GM12892 (cell line): ENCODE data around the gene OTUB2.

Source experiments
- POLR2A ChIP-seq: IDR thresholded peaks from 2 replicates; pipeline ENCODE4 v1.6.1; 2011; ENCODE audit warnings: low read depth, low read length, control low read depth
- POLR2AphosphoS5 ChIP-seq: IDR thresholded peaks from 2 replicates; pipeline ENCODE4 v1.6.1; 2011; ENCODE audit warnings: low read depth, low read length, control low read depth
- TAF1 ChIP-seq: IDR thresholded peaks from 2 replicates; pipeline ENCODE4 v1.6.1; 2011; ENCODE audit warnings: low read depth, mild to moderate bottlenecking, control low read depth, low read length, borderline replicate concordance

DNA sequence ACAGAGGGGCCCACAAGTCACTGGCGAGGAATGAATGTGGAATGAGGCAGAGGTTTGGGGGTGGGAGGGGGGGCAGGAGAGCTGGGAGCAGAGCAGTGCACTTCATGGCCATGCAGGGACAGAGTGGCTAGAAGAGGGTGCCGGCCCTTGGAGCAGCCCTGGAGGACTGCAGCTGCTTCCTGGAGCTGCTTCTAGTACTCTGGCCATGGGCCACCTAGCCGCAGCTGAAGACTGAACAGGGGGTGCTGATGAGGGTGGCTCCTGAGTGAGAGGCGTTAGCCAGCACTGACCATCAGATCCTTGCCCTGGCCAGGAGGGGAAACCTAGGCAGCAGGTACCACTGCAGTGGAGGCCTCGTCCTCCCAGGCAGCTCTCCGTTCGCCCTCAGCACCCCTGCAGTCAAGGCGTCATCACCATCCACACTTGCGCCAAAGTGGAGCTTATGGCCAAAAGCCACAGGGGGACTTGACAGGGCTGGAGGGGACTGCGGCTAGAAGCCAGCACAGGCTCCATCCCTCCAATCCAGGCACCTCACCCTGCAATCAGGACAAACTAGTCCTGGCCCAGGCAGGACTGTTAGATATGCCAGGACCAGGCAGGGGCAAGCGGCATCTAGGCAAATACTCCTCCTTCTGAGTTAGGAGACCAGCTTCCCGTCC, 16.4 kb downstream of the OTUB2 start:
- TF ChIP-seq POLR2A = no peak; the same call in 1 of the 2 replicates
- no peak for TF ChIP-seq TAF1
- no peak for TF ChIP-seq POLR2AphosphoS5
